IPS-15b (cell line): ENCODE results near the gene DIP2C.
"Not testable (repeated sequence)": the region's sequence is repeated elsewhere in the genome, so short reads cannot be mapped to it uniquely, and the experiment has no call there.

Source experiments
- H3K27me3 ChIP-seq: one replicate; pipeline ENCODE4 v1.6.1; 2013; ENCODE audit warnings: low read length; ENCODE audit not compliant: control insufficient read depth, insufficient read depth
- H3K36me3 ChIP-seq: one replicate; pipeline ENCODE4 v1.6.1; 2013; ENCODE audit warnings: low read length; ENCODE audit not compliant: control insufficient read depth, insufficient read depth
- H3K4me1 ChIP-seq: one replicate; pipeline ENCODE4 v1.6.1; 2013; ENCODE audit warnings: mild to moderate bottlenecking, low read length; ENCODE audit not compliant: control insufficient read depth, insufficient read depth
- H3K4me3 ChIP-seq: one replicate; pipeline ENCODE4 v1.5.1; 2013; ENCODE audit warnings: low read depth, low read length
- H3K9ac ChIP-seq: one replicate; pipeline ENCODE4 v1.6.1; 2013; ENCODE audit warnings: low read depth, mild to moderate bottlenecking, low read length
- H3K9me3 ChIP-seq: one replicate; pipeline ENCODE4 v1.6.1; 2013; ENCODE audit warnings: mild to moderate bottlenecking, low read length; ENCODE audit not compliant: control insufficient read depth, insufficient read depth

The DIP2C gene

DNA sequence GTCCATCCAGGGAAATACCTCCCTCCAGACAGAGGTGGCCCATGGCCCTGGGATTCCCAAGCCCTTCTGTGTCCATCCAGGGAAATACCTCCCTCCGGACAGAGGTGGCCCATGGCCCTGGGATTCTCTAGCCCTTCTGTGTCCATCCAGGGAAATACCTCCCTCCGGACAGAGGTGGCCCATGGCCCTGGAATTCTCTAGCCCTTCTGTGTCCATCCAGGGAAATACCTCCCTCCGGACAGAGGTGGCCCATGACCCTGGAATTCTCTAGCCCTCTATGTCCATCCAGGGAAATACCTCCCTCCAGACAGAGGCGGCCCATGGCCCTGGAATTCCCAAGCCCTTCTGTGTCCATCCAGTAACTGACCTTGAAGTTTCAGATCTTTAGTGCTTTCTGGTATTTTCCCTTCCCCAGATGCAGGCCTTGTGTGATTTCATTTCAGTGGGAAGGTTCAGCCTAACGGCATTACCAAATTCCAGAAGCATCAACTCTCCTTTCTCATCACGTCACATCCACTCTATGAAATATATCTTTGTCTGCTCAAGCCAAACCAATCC is 28.8 kb upstream of the DIP2C start:
- no peak overlapping the region for H3K4me3 ChIP-seq

DNA sequence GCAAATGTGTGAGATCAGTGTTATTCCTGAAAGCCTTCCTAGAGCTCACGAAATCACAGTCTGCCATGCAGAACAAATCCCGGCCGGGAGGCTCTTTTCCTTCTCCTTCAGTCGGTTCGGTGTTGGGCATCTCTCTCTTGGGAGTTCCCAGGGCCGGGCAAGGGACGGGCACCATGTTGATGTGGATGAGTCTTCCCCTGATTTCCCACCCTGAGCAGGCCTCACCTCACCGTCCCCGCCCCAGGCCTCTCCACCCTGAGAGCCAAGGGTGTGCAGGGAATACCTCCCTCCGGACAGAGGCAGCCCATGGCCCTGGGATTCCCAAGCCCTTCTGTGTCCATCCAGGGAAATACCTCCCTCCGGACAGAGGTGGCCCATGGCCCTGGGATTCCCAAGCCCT is 28.0 kb upstream of the DIP2C start:
- Histone ChIP-seq H3K9me3 (peaks cover 6% of the 10 kb centered on the region), H3K9ac (no peak overlapping the region), H3K4me1 (no peaks in the 10 kb centered on the region), H3K36me3 (no peaks in the 10 kb centered on the region), H3K4me3 (no peak overlapping the region), H3K27me3 (no peaks in the 10 kb centered on the region)

More for the DNA sequence above, 28.8 kb upstream of the DIP2C start:
- H3K9ac ChIP-seq = no peak overlapping the region
- no peaks in the 10 kb centered on the region for H3K4me1 ChIP-seq
- peaks cover 6% of the 10 kb centered on the region for H3K9me3 ChIP-seq
- H3K36me3 ChIP-seq = no peaks in the 10 kb centered on the region
- H3K27me3 ChIP-seq = no peaks in the 10 kb centered on the region

DNA sequence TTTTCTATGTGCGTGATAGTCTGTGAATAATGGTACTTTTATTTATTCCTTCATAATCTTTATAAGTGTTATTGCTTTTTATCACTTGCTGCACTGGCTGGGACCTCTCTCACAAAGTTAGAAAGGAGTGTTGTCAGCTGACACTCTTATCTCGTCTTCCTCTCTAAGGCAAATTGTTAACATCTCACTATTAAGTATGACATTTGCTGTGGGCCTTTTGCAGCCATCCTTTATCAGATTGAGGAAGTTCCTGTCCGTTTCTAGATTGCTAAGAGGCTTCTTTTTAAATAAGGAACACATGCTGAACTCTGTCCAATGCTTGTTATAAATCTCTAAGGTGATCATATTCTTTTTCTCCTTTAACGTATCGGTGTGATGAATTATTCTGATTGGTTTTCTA is 27.4 kb upstream of the DIP2C start:
- no peaks in the 10 kb centered on the region for H3K36me3 ChIP-seq
- H3K9me3 ChIP-seq = peaks cover 6% of the 10 kb centered on the region
- no peak overlapping the region for H3K9ac ChIP-seq
- H3K27me3 ChIP-seq = no peaks in the 10 kb centered on the region
- H3K4me3 ChIP-seq = no peak overlapping the region
- no peaks in the 10 kb centered on the region for H3K4me1 ChIP-seq

DNA sequence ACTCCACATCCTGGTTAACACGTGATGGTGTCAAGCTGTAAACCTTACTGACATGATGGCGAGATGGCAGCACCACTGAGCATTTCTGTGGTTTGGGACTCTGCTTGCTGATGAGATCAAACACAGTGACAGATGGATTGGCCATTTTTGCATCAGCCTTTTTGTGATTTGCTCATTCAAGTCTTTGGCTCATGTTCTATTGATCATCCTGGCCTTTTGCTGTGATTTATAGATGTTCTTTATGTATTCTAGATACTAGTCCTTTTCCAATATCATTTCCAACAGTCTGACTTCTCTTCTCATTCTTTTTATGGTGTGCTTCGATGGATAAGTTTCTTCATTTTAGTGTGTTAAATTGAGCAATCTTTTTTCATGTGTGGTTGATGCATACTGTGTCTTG is 24.7 kb upstream of the DIP2C start:
- Histone ChIP-seq H3K36me3 (no peaks in the 10 kb centered on the region), H3K9ac (no peak overlapping the region), H3K4me1 (no peaks in the 10 kb centered on the region)

DNA sequence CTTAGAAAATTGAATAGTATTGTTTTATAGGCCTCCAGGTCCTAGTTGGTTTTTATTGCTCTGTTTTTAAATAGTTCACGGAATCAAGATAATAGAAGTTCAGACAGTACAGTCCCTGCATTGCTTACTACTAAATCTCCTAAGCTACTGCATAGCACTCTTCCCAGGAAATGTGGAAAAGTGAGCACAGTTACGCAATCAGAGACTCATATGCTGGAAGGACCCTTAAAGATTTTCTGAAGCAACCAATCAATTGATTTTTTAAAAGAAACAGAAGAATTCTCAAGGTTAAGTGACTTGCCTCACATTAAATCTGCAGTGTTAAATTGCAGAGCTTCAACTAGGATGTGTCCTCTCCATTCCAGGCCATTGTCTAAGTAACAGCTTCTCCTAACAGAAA is 23.1 kb upstream of the DIP2C start:
- no peaks in the 10 kb centered on the region for H3K36me3 ChIP-seq
- no peak overlapping the region for H3K4me3 ChIP-seq
- H3K4me1 ChIP-seq = no peaks in the 10 kb centered on the region
- peaks cover 6% of the 10 kb centered on the region for H3K9me3 ChIP-seq
- no peak overlapping the region for H3K9ac ChIP-seq
- H3K27me3 ChIP-seq = no peaks in the 10 kb centered on the region

More for the DNA sequence above, 24.7 kb upstream of the DIP2C start:
- H3K4me3 ChIP-seq = no peak overlapping the region
- H3K27me3 ChIP-seq = no peaks in the 10 kb centered on the region
- peaks cover 6% of the 10 kb centered on the region for H3K9me3 ChIP-seq

DNA sequence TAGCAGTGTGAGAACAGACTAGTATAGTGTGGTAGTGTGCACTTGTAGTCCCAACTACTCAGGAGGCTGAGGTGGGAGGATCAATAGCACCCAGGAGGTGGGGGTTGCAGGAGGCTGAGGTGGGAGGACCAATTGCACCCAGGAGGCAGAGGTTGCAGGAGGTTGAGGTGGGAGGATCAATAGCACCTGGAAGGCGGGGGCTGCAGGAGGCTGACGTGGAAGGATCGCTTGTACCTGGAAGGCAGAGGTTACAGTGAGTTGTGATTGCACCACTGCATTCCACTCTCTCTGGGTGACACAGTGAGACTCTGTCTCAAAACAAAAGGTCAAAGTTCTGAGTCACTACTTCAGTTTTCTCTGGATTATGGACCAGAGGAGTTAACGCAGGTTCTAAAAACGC is 22.6 kb upstream of the DIP2C start:
- H3K4me3 ChIP-seq = no peak overlapping the region
- H3K9ac ChIP-seq = no peak overlapping the region
- H3K36me3 ChIP-seq = no peaks in the 10 kb centered on the region
- H3K9me3 ChIP-seq = peaks cover 6% of the 10 kb centered on the region
- no peaks in the 10 kb centered on the region for H3K4me1 ChIP-seq
- no peaks in the 10 kb centered on the region for H3K27me3 ChIP-seq

DNA sequence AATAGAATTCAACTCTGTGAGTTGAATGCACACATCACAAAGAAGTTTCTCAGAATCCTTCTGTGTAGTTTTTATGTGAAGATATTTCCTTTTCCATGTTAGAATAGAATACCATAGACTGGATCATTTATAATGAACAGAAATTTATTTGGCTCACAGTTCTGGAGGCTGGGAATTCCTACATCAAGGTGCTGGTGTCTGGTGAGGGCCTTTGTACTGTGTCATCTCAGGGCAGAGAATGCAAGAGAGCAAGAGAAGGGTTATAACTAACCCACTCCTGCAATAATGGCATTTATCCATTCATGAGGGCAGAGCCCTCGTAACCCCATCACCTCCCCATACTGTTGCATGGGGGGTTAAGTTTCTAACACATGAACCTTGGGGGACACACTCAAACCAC is 18.4 kb upstream of the DIP2C start:
- H3K27me3 ChIP-seq = no peaks in the 10 kb centered on the region
- H3K9me3 ChIP-seq = no peaks in the 10 kb centered on the region
- H3K36me3 ChIP-seq = no peaks in the 10 kb centered on the region
- no peak overlapping the region for H3K4me3 ChIP-seq
- H3K9ac ChIP-seq = no peak overlapping the region
- no peaks in the 10 kb centered on the region for H3K4me1 ChIP-seq

DNA sequence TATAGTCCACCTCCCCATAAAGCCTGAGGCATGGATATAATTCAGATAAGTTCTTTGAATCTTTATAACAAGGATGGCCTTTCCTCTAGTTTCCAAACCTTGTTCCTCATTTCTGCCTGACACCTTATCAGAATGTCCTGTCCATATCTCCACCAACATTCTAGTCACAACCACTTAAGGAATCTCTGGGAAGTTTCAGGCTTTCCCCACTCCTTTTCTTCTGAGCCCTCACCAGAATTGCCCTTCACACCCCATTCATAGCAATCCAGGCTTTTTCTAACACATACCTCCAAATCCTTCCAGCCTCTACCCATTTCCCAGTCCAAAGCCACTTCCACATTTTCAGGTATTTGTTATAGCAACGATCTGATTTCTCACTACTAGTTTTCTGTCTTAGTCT is 18.0 kb upstream of the DIP2C start:
- Histone ChIP-seq H3K27me3 (no peaks in the 10 kb centered on the region), H3K9me3 (no peaks in the 10 kb centered on the region), H3K4me3 (no peak overlapping the region), H3K9ac (no peak overlapping the region), H3K36me3 (no peaks in the 10 kb centered on the region), H3K4me1 (no peaks in the 10 kb centered on the region)

DNA sequence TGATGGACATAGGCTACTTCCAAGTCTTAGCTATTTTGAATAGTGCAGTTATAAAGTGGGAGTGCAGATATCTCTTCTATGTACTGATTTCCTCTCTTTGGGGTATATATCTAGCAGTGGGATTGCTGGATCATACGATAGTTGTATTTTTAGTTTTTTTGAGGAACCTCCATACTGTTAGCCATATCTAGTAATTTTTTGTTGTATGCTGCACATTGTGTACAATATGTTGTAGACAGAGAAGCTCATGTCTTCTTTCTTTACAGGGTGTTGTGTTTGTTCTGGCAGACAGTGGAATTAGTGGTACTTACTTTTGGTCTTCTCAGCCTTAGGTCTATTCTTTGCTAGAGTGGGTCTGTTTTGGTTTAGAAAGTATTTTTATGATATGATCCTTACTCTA is 13.7 kb upstream of the DIP2C start:
- no peaks in the 10 kb centered on the region for H3K36me3 ChIP-seq
- H3K4me1 ChIP-seq = no peaks in the 10 kb centered on the region
- H3K9me3 ChIP-seq = no peaks in the 10 kb centered on the region
- no peak overlapping the region for H3K4me3 ChIP-seq
- no peak overlapping the region for H3K9ac ChIP-seq
- H3K27me3 ChIP-seq = no peaks in the 10 kb centered on the region

DNA sequence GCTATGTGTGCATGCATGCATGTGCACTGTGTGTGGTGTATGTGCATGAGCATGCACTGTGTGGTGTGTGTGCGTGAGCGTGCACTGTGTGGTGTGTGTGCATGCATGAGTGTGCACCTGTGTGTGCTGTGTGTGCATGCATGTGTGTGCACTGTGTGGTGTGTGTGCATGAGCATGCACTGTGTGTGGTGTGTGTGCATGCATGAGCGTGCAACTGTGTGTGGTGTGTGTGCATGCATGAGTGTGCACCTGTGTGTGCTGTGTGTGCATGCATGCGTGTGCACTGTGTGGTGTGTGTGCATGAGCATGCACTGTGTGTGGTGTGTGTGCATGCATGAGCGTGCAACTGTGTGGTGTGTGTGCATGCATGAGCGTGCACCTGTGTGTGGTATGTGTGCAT is 10.7 kb upstream of the DIP2C start:
- H3K27me3 ChIP-seq, H3K4me1 ChIP-seq, H3K36me3 ChIP-seq: not testable (repeated sequence)

DNA sequence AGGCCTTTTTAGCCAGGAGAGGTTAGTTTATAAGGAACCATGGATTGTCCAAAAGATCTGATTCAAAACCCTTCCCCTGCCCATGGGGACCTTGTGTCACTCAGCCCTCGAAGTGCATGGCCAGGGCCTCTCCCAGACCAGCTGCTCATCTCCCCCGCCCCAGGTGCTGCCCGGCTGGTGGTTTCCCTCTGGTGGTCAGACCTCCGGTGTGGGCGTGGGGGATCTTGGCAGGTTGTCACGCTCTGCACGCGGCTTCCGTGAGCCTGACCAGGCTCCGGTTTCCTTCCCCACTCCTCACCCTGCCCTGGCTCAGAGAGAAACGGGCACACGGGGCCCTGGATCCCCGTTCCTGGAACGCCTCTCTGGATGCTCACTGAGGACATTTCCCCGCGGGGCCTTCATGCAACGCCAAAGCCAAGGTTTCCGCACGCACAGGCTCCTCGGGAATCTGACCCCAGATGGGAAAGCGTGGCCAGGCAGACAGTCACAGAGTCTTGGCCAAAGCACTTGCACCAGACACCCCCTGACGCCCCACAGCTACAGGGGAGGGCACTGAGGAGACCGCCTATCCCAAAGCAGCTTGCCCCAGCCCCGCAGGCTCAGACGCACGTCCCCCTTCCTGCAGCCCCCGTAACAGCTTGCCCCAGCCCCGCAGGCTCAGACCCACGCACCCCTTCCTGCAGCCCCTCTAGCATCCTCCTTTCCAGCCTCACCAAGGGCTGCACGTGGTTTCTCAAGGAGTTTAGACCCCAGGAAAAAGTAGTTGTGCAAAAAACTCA is 7.8 kb upstream of the DIP2C start:
- no peaks in the 10 kb centered on the region for H3K36me3 ChIP-seq
- H3K27me3 ChIP-seq = no peaks in the 10 kb centered on the region

More for the DNA sequence above, 10.7 kb upstream of the DIP2C start:
- H3K4me3 ChIP-seq, H3K9ac ChIP-seq, H3K9me3 ChIP-seq: not testable (repeated sequence)

DNA sequence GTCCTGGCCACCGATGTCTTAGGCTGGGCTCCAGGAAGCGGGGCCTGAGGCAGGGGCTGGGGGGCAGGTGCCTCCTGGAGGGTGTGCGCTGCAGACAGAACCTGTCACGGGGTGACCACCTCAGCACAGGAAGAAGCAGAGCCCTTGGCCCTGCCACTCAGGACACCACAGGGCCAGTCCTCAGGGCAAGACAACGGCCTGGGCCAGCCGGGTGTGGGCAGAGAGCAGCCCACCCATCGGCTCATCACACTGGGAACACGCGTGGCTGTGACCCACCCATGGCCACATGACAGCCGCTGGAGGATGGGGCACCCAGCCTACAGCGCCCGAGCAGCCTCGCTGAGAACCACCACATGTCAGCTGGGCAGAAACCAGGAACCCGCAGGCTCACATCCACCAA is 5.9 kb upstream of the DIP2C start:
- Histone ChIP-seq H3K9ac (no peak overlapping the region), H3K27me3 (peaks cover 4% of the 10 kb centered on the region), H3K4me1 (no peaks in the 10 kb centered on the region), H3K4me3 (no peak overlapping the region), H3K36me3 (no peaks in the 10 kb centered on the region), H3K9me3 (no peaks in the 10 kb centered on the region)

More for the DNA sequence above, 7.8 kb upstream of the DIP2C start:
- Histone ChIP-seq H3K4me3 (no peak overlapping the region), H3K4me1 (no peaks in the 10 kb centered on the region), H3K9ac (no peak overlapping the region), H3K9me3 (no peaks in the 10 kb centered on the region)
